Activated CD4-positive, alpha-beta T cell treated with anti-CD3 and anti-CD28 coated beads, Interleukin-2, amount 10 ng/mL, durations not matched to agents 7 days and 5 days (primary cell): Measurements from ENCODE around the gene TAMM41. TPM values are rescaled to one million over a fixed set of nuclear protein-coding genes. Genes with fewer than 3 reads are reported as not detected.

ENCODE experiments used
- CTCF ChIA-PET: fragments of 350-600 bp; sonication (Branson Sonifier 250); formaldehyde crosslinking; loops from one replicate; lab custom pipeline; 2021; ENCODE audit warnings: antibody characterized with exemption; lab: Charles Lee
- POLR2A ChIA-PET: fragments of 350-600 bp; sonication (Branson Sonifier 250); formaldehyde crosslinking; loops from one replicate; lab custom pipeline; 2021; ENCODE audit warnings: antibody characterized with exemption; lab: Charles Lee
- DNase-seq: peaks from one replicate; pipeline ENCODE4 v3.0.0-alpha.2; 2020
- H3K27ac Mint-ChIP-seq: one replicate; pipeline ENCODE4 v1.8.0; 2021; ENCODE audit warnings: mild to moderate bottlenecking, moderate library complexity, mixed read lengths
- H3K27me3 Mint-ChIP-seq: one replicate; pipeline ENCODE4 v1.8.0; 2021; ENCODE audit warnings: mixed read lengths
- H3K36me3 Mint-ChIP-seq: one replicate; pipeline ENCODE4 v1.8.0; 2021; ENCODE audit warnings: low read depth, mixed read lengths
- H3K4me1 Mint-ChIP-seq: one replicate; pipeline ENCODE4 v1.8.0; 2021; ENCODE audit warnings: mixed read lengths
- H3K4me3 Mint-ChIP-seq: one replicate; pipeline ENCODE4 v1.8.0; 2021; ENCODE audit warnings: mild to moderate bottlenecking, moderate library complexity, mixed read lengths
- H3K9me3 Mint-ChIP-seq: one replicate; pipeline ENCODE4 v1.8.0; 2021; ENCODE audit warnings: mixed read lengths
- total RNA-seq, 2 experiments: library from RNA; stranded (reverse); gene quantifications; one replicate each; pipeline ENCODE4 v1.2.3, GENCODE V29; 2021

TAMM41 gene
- total RNA-seq, 2 experiments from 2014 or later, result 25.8 to 26.6 TPM

- H3K27me3 Mint-ChIP-seq, result no peaks in the 10 kb centered on the region
- POLR2A ChIA-PET, result no interaction called here
- peaks cover 49% of the 10 kb centered on the region for H3K36me3 Mint-ChIP-seq
These were observed 39.0 kb downstream of the TAMM41 start for GRCh38 chr3:11807686-11808085.

GRCh38 chr3:11805716-11806115, 41.0 kb downstream of the TAMM41 start:
- DNase-seq, result no peak
- H3K9me3 Mint-ChIP-seq, result no peaks in the 10 kb centered on the region
- H3K36me3 Mint-ChIP-seq, result peaks cover 64% of the 10 kb centered on the region
- peaks cover 10% of the 10 kb centered on the region for H3K4me1 Mint-ChIP-seq
- H3K27ac Mint-ChIP-seq, result no peak overlapping the region
- ChIA-PET CTCF (no interaction called here), POLR2A (no interaction called here)
- H3K27me3 Mint-ChIP-seq, result no peaks in the 10 kb centered on the region
- H3K4me3 Mint-ChIP-seq, result no peak overlapping the region

More at GRCh38 chr3:11807686-11808085, 39.0 kb downstream of the TAMM41 start:
- DNase-seq, result no peak
- no peak overlapping the region for H3K4me3 Mint-ChIP-seq
- CTCF ChIA-PET, result interaction anchor here (0.6 to 1.4 kb wide), 3 partner anchors 10 to 457 kb away, joined by 3 to 4 read pairs (median 3); no protein-coding TSS in a partner anchor
- no peaks in the 10 kb centered on the region for H3K9me3 Mint-ChIP-seq
- H3K4me1 Mint-ChIP-seq, result peaks cover 11% of the 10 kb centered on the region
- H3K27ac Mint-ChIP-seq, result no peak overlapping the region

DNA sequence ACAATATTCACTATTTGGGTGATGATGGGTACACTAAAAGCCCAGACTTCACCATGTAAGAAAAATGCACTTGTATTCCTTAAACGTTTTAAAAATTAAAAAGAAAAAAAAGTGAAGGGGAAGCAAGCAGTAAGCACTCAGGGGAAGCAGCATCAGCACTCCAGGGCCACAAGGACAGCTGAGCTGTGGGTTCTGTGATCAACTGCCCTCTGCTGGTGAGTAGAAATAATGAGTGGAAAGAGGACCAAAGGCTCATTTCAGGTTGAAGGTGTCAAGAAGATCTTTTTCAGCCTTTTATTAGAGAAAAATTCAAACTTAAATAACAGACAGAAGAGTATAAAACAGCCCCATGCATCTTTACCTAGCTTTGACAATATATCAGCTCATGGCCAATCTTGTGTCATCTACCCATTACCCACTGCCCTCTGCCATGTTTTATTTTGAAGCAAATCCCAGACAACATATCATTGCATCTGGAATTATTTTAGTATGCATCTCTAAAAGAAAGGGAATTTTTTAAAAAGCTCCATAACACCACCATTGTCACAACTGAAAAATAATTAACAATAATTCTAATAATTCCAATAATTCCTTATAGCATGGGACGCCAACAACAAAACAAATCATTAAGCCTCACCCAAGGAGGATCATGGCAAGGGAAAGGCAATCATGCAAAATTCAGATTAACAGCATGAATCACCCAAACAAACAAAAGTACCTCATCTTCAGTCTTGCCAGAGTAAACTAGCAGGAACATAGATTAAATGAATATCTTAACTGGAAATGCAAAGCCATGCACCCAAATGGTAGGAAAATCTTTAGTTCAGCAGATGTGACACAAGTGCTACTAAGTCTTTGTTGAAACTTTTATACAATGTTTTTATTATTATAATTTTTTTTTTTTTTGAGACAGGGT, 42.5 kb downstream of the TAMM41 start:
- Mint-ChIP-seq H3K27ac (no peak overlapping the region), H3K9me3 (peaks cover 6% of the 10 kb centered on the region), H3K4me1 (peaks cover 21% of the 10 kb centered on the region), H3K4me3 (no peak overlapping the region), H3K27me3 (no peaks in the 10 kb centered on the region), H3K36me3 (peaks cover 72% of the 10 kb centered on the region)
- CTCF ChIA-PET, result interaction anchor here (0.6 to 1.3 kb wide), 13 partner anchors 10 to 153 kb away, joined by 3 to 9 read pairs (median 3); no protein-coding TSS in a partner anchor
- POLR2A ChIA-PET, result no interaction called here
- peak; percentile 60 for DNase-seq

DNA sequence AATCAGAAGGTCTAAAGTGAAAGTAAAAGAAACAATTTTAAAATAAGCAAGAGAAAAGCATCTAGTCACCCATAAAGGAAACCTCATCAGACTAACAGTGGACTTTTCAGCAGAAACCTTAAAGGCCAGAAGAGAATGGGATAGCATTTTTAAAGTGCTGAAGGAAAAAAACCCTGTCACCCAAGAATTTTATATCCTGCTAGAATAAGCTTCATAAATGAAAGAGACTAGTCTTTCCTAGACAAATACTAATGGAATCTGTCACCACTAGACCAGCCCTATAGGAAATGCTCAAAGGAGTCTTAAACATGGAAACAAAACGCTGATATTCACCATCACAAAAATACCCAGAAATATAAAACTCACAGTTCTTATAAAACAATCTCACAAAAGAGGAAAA, 46.9 kb downstream of the TAMM41 start:
- CTCF ChIA-PET, result interaction anchor here (0.8 to 1.9 kb wide), 2 partner anchors 14 to 16 kb away, joined by 3 to 4 read pairs; no protein-coding TSS in a partner anchor
- Mint-ChIP-seq H3K9me3 (peaks cover 15% of the 10 kb centered on the region), H3K4me1 (peaks cover 30% of the 10 kb centered on the region), H3K27me3 (no peaks in the 10 kb centered on the region), H3K4me3 (peak overlapping the region; percentile 14), H3K36me3 (peaks cover 78% of the 10 kb centered on the region), H3K27ac (peak overlapping the region; percentile 81)
- POLR2A ChIA-PET, result no interaction called here
- no peak for DNase-seq

DNA sequence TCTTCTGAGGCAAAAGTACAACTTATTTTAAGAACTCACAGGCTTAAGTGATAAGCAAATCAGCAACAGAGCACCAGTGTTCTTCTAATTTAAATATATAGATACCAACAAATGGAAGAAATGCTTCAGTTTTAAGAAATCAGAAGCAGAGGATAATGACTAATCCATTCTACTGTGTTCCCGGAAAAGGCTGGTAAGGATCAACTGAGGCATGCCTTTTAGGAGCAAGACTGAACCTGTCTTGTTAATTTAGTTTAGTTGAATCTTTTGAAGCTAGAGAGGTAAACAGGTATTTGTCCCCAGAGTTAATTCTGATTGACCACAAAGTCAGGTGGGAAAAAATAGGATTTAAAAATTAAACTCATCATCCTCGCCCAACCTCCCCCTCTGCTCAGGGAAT, 51.8 kb downstream of the TAMM41 start:
- ChIA-PET CTCF (no interaction called here), POLR2A (no interaction called here)
- no peak for DNase-seq
- Mint-ChIP-seq H3K27ac (no peak overlapping the region), H3K4me3 (no peak overlapping the region), H3K36me3 (peaks cover 77% of the 10 kb centered on the region), H3K4me1 (peaks cover 24% of the 10 kb centered on the region), H3K9me3 (peaks cover 14% of the 10 kb centered on the region), H3K27me3 (no peaks in the 10 kb centered on the region)

DNA sequence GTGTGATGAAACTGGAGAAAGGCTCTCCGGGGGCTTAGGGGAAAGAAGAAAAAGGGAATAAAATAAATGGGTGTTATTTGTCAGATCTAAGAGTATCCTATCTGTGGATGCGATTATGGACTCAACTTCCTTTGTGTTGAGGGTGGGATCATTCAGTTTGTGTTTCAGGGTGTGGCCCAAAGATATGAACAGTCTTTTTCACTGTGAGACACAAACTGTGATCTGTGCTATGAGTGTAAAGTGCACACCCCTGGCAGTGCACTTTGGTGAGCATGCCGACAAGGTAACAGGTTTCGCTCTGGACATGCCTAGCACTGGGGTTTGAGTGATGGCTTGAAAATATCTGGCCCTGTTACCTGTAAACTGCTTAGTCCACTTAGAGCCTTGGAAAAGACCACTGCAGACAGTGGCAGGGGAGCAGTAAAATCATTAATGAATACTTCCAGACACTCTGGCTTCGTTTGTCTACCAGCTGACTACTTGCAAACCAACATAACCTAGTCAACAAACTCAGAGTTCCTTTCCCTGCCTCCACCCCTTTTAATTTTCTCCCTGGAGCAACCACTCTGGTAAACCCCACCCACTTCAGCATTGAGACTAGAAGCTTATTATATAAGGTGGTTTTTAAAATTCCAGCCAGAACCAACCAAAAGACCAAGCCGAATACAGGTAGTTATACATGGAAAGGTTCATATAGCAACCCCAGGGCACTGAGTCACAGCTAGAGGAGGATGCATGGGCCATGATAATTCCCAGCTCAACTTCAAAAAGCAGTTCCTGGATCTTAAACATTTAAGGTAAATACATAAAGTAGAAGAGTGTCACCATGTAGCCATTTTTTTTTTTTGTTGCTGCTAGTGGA, 55.1 kb downstream of the TAMM41 start:
- peaks cover 69% of the 10 kb centered on the region for H3K36me3 Mint-ChIP-seq
- POLR2A ChIA-PET, result no interaction called here

DNA sequence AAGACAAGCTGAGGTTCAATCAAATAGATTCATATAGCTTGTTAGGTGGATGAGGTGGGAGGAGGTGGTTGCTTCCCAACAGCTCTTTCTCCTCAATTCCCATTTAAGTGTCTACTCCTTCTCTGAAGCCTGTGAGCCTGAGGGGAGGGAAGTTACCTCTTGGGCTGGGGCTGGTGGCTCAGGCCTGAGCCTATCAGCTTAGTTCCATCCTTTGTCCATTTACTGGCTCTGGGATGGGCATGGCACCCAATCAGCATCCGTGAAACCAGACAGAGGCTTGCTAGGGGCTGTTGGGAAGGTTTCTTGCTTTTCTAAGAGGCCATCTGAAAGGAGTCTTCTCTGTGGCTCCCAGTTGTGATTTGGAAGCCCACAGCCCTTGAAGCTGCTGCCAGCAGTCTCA, 57.3 kb downstream of the TAMM41 start:
- Mint-ChIP-seq H3K9me3 (peaks cover 6% of the 10 kb centered on the region), H3K36me3 (peaks cover 66% of the 10 kb centered on the region)

More for the DNA sequence above, 55.1 kb downstream of the TAMM41 start:
- CTCF ChIA-PET, result interaction anchor here (0.7 to 0.8 kb wide), 2 partner anchors 12 to 447 kb away, joined by 3 read pairs; no protein-coding TSS in a partner anchor
- Mint-ChIP-seq H3K4me1 (peaks cover 13% of the 10 kb centered on the region), H3K9me3 (peaks cover 6% of the 10 kb centered on the region), H3K4me3 (no peak overlapping the region), H3K27ac (no peak overlapping the region), H3K27me3 (no peaks in the 10 kb centered on the region)
- no peak for DNase-seq

DNA sequence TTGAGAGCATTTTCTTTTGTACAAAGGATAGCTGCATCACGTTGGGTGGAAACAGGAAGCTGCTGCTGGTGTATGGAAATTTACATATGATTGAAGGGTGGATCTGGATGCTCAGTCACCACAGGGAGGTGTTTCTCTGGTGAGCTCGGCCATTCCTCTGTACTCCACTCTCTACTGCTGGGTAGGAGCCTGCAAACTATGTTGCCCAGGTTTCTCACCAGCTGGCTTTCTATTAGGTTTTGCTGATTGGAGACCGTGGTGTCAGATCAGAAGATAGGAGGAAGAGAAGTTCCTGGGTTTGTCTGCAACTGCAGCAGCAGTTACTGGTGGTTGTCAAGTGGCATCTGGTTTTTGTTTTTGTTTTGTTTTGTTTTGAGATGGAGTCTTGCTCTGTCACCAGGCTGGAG, 61.7 kb downstream of the TAMM41 start:
- Mint-ChIP-seq H3K36me3 (peaks cover 37% of the 10 kb centered on the region), H3K27ac (peak overlapping the region; percentile 98), H3K4me3 (peak overlapping the region; percentile 59), H3K9me3 (peaks cover 6% of the 10 kb centered on the region), H3K4me1 (peaks cover 32% of the 10 kb centered on the region), H3K27me3 (no peaks in the 10 kb centered on the region)
- ChIA-PET CTCF (interaction anchor here (0.7 to 2.8 kb wide), 4 partner anchors 11 to 827 kb away, joined by 3 to 11 read pairs (median 5); no protein-coding TSS in a partner anchor), POLR2A (no interaction called here)
- peak; percentile 58 for DNase-seq

More for the DNA sequence above, 57.3 kb downstream of the TAMM41 start:
- POLR2A ChIA-PET, result no interaction called here
- CTCF ChIA-PET, result interaction anchor here (2.8 kb wide), 1 partner anchor 15 kb away, joined by 9 read pairs; no protein-coding TSS in a partner anchor
- H3K4me1 Mint-ChIP-seq, result peaks cover 30% of the 10 kb centered on the region
- H3K27me3 Mint-ChIP-seq, result no peaks in the 10 kb centered on the region
- no peak overlapping the region for H3K4me3 Mint-ChIP-seq
- no peak for DNase-seq
- peak overlapping the region; percentile 64 for H3K27ac Mint-ChIP-seq

DNA sequence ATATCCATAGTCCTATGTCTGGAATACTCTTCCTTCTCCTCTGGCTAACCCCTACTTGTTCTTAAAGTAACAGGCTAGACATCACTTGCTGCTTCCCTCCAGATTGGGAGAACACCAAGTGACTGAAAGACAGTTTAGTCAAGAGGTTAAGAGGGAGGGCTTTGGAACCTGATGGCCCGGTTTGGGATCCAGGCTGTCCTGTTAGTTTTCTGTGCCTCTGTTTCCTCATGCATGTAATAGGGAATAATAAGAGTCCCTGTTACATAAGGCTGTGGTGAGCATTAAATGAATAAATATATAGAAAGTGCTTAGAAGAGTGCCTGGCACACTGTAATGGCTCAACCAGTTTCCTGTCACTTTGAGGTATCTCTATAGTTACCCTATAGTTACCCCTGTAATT, 66.3 kb downstream of the TAMM41 start:
- no peaks in the 10 kb centered on the region for H3K9me3 Mint-ChIP-seq

GRCh38 chr3:11779626-11780025, 67.1 kb downstream of the TAMM41 start:
- peaks cover 3% of the 10 kb centered on the region for H3K36me3 Mint-ChIP-seq
- POLR2A ChIA-PET, result no interaction called here
- CTCF ChIA-PET, result no interaction called here

More for the DNA sequence above, 66.3 kb downstream of the TAMM41 start:
- ChIA-PET POLR2A (no interaction called here), CTCF (interaction anchor here (1.7 kb wide), 1 partner anchor 10 kb away, joined by 3 read pairs; no protein-coding TSS in a partner anchor)
- H3K4me1 Mint-ChIP-seq, result peaks cover 20% of the 10 kb centered on the region
- H3K27ac Mint-ChIP-seq, result no peak overlapping the region
- peaks cover 9% of the 10 kb centered on the region for H3K36me3 Mint-ChIP-seq
- DNase-seq, result no peak
- H3K4me3 Mint-ChIP-seq, result no peak overlapping the region
- H3K27me3 Mint-ChIP-seq, result no peaks in the 10 kb centered on the region

GRCh38 chr3:11778248-11778647, 68.4 kb downstream of the TAMM41 start:
- H3K27ac Mint-ChIP-seq, result no peak overlapping the region
- no peaks in the 10 kb centered on the region for H3K9me3 Mint-ChIP-seq
- H3K27me3 Mint-ChIP-seq, result no peaks in the 10 kb centered on the region
- DNase-seq, result no peak
- peaks cover 2% of the 10 kb centered on the region for H3K4me1 Mint-ChIP-seq
- ChIA-PET CTCF (no interaction called here), POLR2A (interaction anchor here (0.5 kb wide), 1 partner anchor 373 kb away, joined by 3 read pairs; no protein-coding TSS in a partner anchor)
- H3K36me3 Mint-ChIP-seq, result no peaks in the 10 kb centered on the region
- H3K4me3 Mint-ChIP-seq, result no peak overlapping the region

More at GRCh38 chr3:11779626-11780025, 67.1 kb downstream of the TAMM41 start:
- Mint-ChIP-seq H3K4me1 (peaks cover 13% of the 10 kb centered on the region), H3K4me3 (no peak overlapping the region), H3K27me3 (no peaks in the 10 kb centered on the region), H3K27ac (no peak overlapping the region), H3K9me3 (no peaks in the 10 kb centered on the region)
- no peak for DNase-seq

GRCh38 chr3:11776346-11776745, 70.3 kb downstream of the TAMM41 start:
- Mint-ChIP-seq H3K9me3 (peaks cover under 1% of the 10 kb centered on the region), H3K36me3 (no peaks in the 10 kb centered on the region), H3K27ac (no peak overlapping the region), H3K27me3 (no peaks in the 10 kb centered on the region), H3K4me3 (no peak overlapping the region), H3K4me1 (peaks cover 2% of the 10 kb centered on the region)
- POLR2A ChIA-PET, result no interaction called here
- CTCF ChIA-PET, result no interaction called here
- no peak for DNase-seq
